SH-SY5Y (cell line): ENCODE results near the gene ELOB.

Experiments
- GATA2 ChIP-seq: IDR thresholded peaks from 2 replicates; pipeline ENCODE4 v1.6.1; 2011; ENCODE audit warnings: mild to moderate bottlenecking, low read depth, low read length
- GATA3 ChIP-seq: IDR thresholded peaks from 2 replicates; pipeline ENCODE4 v1.6.1; 2011; ENCODE audit warnings: low read depth, mild to moderate bottlenecking, low read length, moderate library complexity

- TF ChIP-seq GATA2 (no peak), GATA3 (no peak)
Measured at GRCh38 chr16:2825906-2826305, 48.8 kb upstream of the ELOB start.
